Activated CD4-positive, alpha-beta T cell treated with anti-CD3 and anti-CD28 coated beads, Interleukin-2, amount 50 U/mL, for 4 hours (primary cell): Measurements from ENCODE around the gene MED4.

Source experiments
- DNase-seq, 2 experiments: peaks; one replicate each; pipeline ENCODE4 v3.0.0-alpha.2; 2020

MED4 gene

GRCh38 chr13:48094781-48095502 lies at the start of gene MED4:
Gene MED4 (minus strand): TSS chr13:48095104. CDS start chr13:48095078, 26 bp downstream.
- DNase-seq = peak; percentile 95

- DNase-seq = no peak
Observed at GRCh38 chr13:48144413-48145035, 49.6 kb upstream of the MED4 start.

DNA sequence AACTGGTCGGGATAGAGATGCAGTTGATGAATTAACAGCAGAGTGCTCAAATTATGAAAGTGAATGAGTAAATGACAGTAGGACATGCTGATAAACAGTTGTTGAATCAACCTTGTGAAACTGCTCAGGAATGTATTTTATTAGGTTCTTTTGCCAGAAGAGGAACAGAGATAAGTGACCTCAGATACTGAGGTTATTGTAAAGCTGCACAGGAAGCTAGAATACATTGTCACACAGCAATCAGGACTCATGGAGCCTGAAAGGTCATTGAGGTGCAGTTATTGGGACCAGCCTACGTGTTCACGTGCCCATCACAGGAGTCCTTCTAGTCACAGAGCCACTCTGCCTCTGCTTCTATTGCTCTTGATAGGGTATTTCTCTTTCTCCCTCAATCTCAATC lies 47.5 kb upstream of the MED4 start:
- no peak for DNase-seq

GRCh38 chr13:48138270-48138669 lies 43.4 kb upstream of the MED4 start:
- DNase-seq = no peak

DNA sequence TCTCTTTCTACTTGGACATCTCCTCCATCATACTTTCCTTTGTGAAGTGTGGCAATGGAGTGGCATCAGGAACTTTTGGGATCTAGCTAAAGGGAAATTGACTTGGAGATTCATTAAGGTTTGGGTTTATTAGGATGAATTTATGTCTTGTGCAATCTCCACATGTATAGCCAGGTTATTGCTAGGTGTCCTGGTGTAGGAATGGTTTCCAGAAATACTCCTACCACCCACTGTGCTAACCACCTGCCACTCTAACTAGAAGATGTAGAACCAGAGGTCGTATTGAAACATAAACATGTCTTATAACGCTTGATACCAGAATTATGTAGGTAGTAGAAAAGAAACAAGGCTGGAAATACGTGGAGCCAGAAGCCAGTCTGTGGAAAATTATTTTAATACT lies 38.1 kb upstream of the MED4 start:
- DNase-seq = no peak

- no peak for DNase-seq
Observed at GRCh38 chr13:48131533-48131932, 36.6 kb upstream of the MED4 start.

DNA sequence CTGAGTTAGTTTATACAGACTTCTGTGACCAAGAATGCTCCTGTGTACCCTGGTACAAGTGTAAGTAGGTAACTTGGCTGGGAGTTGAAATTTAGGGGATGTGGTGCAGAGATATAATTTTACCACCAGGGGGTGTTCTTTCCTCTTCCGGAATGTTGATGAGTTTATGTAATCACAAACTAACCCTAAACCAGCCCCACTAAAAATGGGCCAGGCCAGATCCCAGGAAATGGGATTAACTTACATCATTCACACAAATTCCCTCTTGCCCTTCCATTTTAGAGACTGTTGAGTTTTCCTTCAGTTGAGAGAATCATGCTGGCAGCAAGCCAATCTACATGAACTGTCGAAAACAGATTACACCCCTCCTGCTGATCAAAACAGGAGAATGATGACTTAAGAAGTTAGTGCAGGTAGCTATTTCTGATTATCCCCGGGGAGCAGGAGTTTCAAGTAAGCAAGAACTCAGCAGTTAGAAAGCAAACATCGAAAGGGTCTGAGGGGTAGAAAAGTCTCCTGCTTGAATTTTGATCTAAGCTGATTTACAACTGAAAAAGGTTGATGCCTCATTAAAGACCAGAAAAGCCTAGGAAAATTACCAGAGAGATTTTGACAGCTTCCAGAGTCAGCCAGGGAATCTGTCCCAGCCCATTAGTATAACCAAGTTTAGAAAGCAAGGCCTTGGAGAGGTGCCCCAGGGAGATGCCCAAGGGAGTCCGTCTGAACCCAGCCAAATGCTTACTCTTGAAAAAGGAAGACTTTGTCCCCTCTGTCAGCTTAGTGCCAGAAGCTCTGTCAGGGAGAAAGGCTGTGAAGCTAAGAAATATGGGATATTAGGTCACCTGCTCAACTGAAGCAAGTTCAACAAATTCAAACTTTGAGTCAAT lies 32.3 kb upstream of the MED4 start:
- DNase-seq = peak; percentile 6 to 20

GRCh38 chr13:48125794-48126228 lies 30.9 kb upstream of the MED4 start:
- no peak for DNase-seq

GRCh38 chr13:48123812-48124211 lies 28.9 kb upstream of the MED4 start:
- no peak for DNase-seq

DNA sequence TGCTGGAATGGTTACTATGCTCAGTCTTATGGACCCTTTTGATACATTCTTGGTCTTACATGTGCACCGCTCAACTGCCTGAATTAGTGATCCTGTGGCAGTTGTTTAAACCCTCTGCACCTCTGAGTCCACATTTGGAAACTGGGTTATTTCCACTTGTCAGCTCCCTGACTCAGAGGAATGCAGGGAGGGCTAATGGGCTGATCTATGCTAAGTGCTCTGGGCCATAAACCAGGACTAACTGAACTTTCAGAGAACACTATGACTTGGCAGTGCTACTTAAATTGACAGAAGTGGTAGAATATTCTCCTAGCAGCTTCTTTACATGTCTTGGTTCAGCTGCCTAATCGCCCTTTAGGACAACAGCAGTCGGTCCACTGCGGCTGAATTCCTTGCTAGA lies 26.8 kb upstream of the MED4 start:
- no peak for DNase-seq

GRCh38 chr13:48120241-48120640 lies 25.3 kb upstream of the MED4 start:
- DNase-seq = no peak

GRCh38 chr13:48118030-48118429 lies 23.1 kb upstream of the MED4 start:
- no peak for DNase-seq

DNA sequence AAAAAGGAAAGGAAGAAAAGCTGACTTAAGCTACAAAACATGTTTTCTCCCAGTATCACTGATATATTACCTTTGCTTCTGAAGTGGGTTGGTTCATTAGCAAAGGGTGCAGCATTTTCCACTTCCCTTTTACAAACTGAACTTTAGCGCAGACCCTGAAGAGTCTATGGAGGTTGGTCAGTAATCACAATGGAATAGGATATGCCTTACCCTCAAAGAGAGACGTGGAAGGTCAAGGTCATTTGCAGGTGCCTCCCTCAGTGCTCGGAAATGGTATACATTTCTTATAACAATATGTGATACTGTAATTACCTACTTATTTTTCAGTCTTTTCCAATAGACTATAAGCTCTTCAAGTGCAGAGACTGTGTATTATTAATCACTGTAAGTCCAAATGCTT lies 21.9 kb upstream of the MED4 start:
- no peak for DNase-seq

DNA sequence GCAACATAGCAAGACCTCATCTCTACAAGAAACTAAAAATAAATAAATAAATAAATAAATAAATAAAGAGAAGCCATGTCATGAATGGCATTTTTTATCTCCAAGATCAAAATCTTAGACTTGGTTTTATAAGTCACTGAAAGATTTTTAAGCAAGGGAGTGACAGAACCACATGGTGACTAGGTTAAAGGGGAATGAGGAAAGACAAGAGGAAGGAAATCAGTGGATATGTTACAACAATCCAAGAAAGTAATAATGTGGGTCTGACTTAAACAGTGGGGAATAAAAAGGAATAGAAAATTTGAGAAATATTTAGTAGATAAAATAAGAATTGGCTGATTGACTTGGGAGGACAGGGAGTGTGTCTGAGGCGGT lies 18.8 kb upstream of the MED4 start:
- DNase-seq = no peak

DNA sequence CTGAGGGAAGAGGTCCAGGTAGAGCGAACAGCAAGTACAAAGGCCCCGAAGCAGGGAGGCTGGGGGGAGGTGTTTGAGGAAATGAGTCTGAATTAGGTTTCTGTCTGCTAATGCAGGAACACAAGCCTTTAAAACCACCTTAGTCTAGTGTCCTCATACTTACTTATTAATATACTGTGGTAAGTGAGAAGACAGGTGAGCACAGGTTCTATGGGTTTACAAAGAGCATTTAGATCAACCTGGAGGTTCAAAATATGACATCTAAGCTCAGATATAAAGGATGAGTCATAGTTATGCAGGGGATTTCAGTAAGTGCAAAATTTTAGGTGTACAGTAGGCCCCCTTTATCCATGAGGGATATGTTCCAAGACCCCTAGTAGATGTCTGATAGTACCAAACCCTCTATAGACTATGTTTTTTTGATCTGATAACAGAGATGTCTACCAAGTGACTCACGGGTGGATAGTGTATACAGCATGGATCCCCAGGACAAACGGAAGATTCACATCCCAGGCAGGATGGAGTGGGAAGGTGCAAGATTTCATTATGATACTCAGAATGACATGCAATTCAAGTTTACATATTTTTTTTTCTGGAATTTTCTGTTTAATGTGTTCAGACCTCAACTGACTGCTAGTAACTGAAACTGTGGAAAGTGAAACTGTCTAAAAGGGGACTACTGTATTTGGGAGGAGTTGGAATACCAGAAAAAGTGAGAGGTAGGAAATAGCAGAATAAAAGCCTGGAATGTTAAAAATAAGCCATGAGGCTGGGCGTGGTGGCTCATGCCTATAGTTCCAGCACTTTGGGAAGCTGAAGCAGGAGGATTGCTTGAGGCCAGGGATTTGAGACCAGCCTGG lies 18.2 kb upstream of the MED4 start:
- no peak for DNase-seq

- no peak for DNase-seq
Observed at GRCh38 chr13:48110931-48111721, 16.2 kb upstream of the MED4 start.

DNA sequence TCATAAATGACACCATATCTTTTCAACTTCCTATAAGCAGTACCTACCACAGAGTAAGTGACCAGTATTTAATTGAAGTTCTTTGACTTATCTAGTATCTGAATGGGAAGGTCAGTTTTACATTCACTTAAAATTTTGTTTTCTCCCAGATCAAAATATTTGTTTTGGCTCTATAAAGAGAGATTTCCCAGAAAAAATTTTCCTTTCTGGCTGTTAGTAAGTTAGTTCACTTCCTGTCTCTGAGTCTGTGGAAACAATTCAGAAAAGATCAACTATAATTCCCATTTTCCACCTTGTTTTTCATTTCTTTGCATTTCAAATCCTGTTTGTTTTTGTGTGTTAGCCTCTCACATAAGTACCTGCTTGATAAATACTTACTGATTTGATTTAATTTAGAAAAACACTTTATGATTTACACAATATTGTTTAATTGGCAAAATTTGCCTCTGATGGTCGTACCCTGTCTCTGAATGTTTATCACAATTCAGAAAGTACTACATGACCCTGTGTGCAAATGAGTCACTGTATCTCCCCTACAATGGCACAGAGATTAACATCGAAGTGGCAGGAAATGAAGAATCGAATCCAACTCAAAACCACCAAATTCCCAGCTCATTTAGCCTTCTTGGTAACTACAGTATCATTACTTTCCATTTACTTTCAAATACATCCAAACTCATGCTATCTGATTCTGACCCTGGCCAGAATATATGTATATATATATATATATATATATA lies 15.4 kb upstream of the MED4 start:
- DNase-seq = no peak

DNA sequence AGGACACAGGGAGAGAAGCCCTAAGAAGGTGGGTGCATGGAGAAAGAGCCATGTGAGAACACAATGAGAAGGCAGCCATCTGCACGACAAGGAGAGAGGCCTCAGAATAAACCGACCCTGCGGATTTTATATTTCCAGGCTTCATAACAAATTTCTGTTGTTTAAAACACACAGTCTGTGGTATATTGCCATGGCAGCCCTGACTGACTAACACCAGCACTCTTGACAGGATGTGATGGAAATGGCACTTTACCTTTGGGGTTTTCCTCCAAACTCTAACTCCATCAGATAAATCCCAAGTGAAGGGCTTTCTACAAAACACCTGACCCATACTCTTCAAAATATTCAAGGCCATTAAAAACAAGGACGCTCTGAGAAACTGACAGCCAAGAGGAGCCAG lies 13.2 kb upstream of the MED4 start:
- no peak for DNase-seq

GRCh38 chr13:48097793-48098192 lies 2.9 kb upstream of the MED4 start:
- DNase-seq = no peak

GRCh38 chr13:48096670-48097069 lies 1.8 kb upstream of the MED4 start:
- DNase-seq = no peak

DNA sequence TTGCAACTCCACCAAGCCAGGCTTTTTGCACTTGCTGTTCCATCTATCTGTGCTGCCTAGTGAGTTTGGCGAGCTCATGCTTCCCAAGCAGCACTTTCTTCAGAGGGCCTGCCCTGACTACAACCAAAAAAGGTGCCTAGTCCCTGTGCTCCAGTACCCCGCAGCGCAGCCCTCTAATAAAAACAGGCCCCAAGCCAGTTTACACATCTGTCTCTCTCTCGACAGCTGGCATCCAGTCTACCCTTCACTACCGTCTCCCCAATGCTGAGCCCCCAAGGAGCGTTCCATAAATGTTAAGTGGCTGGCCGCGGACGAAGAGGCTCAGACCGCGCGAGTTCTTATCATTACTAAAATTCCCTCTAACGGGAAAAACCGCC lies 512 bp downstream of the MED4 start:
- no peak for DNase-seq
